TTC549 (cell line): ENCODE results near the gene ACP2.
"Not testable (repeated sequence)": the region's sequence is repeated elsewhere in the genome, so short reads cannot be mapped to it uniquely, and the experiment has no call there.

Experiments
- FAIRE-seq: peaks from 2 replicates; lab custom pipeline; 2012; peaks lifted over from hg19 to GRCh38; lab: Jason Lieb, UNC

ACP2 gene

DNA sequence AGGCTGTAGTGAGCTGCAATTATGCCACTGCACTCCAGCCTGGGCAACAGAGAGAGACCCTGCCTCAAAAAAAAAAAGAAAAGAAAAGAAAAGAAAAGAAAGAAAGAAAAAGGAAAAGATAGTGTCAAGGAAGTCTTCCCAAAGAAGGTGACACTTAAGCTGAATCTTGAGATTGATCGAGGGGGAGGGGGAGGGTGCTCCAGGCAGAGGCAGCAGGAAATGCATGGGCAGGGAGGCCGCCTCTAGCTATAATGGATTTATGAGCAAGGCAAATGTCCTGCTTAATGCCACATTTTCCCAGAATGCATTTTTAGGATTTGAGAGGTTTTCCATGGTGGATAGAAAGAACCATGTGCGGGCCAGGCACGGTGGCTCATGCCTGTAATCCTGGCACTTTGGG lies 47.6 kb downstream of the ACP2 start:
- FAIRE-seq, result no peak

DNA sequence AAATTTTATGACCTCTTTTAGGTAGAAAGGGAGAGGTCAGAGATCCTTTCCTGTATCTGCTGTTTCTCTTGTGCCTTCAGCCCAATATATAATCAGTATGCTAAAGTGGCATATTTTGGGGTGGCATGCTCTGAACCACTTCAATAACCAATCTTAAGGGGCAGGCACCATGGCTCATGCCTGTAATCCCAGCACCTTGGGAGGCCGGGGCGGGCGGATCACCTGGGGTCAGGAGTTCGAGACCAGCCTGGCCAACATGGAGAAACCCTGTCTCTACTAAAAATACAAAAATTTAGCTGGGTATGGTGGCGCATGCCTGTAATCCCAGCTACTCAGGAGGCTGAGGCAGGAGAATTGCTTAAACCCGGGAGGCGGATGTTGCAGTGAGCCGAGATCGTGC lies 50.5 kb downstream of the ACP2 start:
- not testable (repeated sequence) for FAIRE-seq

DNA sequence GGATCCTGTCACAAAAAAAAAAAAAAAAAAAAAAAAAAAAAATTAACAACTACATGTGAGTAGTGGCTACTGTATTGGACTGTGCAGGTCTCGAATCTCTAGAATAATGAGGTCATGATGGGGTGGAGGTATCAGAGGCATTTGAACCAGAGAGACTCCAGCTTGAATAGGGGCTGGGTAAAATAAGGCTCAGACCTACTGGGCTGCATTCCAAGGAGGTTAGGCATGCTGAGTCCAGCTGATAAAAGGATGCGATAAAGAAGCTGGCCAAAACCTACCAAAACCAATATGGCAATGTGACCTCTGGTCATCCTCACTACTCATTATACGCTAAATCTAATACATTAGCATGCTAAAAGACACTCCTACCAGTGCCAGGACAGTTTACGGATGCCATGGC lies 56.5 kb downstream of the ACP2 start:
- FAIRE-seq, result no peak

DNA sequence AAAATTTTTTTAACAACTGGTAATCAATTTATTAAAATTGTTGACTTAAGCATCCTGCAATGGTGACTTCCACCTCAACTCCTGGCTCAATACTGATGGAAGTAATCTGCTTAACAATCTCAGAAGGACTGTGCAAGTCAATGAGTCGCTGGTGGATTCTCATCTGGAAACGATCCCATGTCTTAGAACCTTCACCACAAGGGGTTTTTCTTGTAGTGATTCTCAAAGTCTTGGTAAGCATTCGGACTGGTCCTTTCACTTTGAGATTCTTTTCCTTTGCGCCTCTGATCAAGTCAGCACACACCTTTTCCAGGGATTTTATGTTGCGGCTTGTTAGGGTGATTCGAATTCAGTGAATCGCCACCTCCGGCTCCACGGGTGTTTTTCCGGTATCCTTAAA lies 57.5 kb downstream of the ACP2 start:
- FAIRE-seq, result not testable (repeated sequence)
